DOHH2 (cell line): ENCODE data around the gene GARIN1A.
"Not testable (repeated sequence)": the region's sequence is repeated elsewhere in the genome, so short reads cannot be mapped to it uniquely, and the experiment has no call there.

Experiments used
- H3F3A ChIP-seq: fragments of 200-600 bp; sonication (generic), shearing (Covaris generic); 2 replicates; pipeline ENCODE4 v1.6.0; 2016; ENCODE audit warnings: antibody characterized with exemption, mild to moderate bottlenecking; ENCODE audit not compliant: control insufficient read depth, insufficient read depth
- H3K27ac ChIP-seq: fragments of 200-600 bp; sonication (generic); 2 replicates; pipeline ENCODE4 v1.5.1; 2014; ENCODE audit warnings: low read depth, mild to moderate bottlenecking, low read length, moderate library complexity
- H3K27me3 ChIP-seq: fragments of 200-600 bp; sonication (generic); 2 replicates; pipeline ENCODE4 v1.6.1; 2014; ENCODE audit warnings: mild to moderate bottlenecking, low read length, mixed read lengths; ENCODE audit not compliant: control insufficient read depth
- H3K36me3 ChIP-seq: fragments of 200-600 bp; sonication (generic); 2 replicates; pipeline ENCODE4 v1.6.1; 2014; ENCODE audit warnings: mild to moderate bottlenecking, low read length, moderate library complexity, mixed read lengths; ENCODE audit not compliant: control insufficient read depth
- H3K4me1 ChIP-seq: fragments of 200-600 bp; sonication (generic); 2 replicates; pipeline ENCODE4 v1.6.1; 2014; ENCODE audit warnings: mild to moderate bottlenecking, low read length, mixed read lengths; ENCODE audit not compliant: control insufficient read depth
- H3K4me2 ChIP-seq: fragments of 200-600 bp; sonication (generic); 2 replicates; pipeline ENCODE4 v1.6.0; 2014; ENCODE audit warnings: mild to moderate bottlenecking, low read length, moderate library complexity
- H3K4me3 ChIP-seq: fragments of 200-600 bp; sonication (generic); 2 replicates; pipeline ENCODE4 v1.5.1; 2014; ENCODE audit warnings: mild to moderate bottlenecking, low read length, mixed read lengths
- H3K79me2 ChIP-seq: fragments of 200-600 bp; sonication (generic); 2 replicates; pipeline ENCODE4 v1.6.1; 2014; ENCODE audit warnings: mild to moderate bottlenecking, low read length, mixed read lengths; ENCODE audit not compliant: control insufficient read depth
- H3K9me2 ChIP-seq: fragments of 200-600 bp; sonication (generic); replicated peaks from 2 replicates; pipeline ENCODE4 v1.6.1; 2014; ENCODE audit warnings: mild to moderate bottlenecking, low read length, mixed read lengths; ENCODE audit not compliant: control insufficient read depth
- H3K9me3 ChIP-seq: fragments of 200-600 bp; sonication (generic); 2 replicates; pipeline ENCODE4 v1.6.1; 2014; ENCODE audit warnings: antibody characterized with exemption, low read length, mixed read lengths; ENCODE audit not compliant: control insufficient read depth, insufficient read depth
- H4K20me1 ChIP-seq: fragments of 200-600 bp; sonication (generic); 2 replicates; pipeline ENCODE4 v1.6.0; 2014; ENCODE audit warnings: low read depth, mild to moderate bottlenecking, antibody characterized with exemption, low read length, moderate library complexity; ENCODE audit not compliant: control insufficient read depth, insufficient read depth
- CTCF ChIP-seq: fragments of 200-600 bp; sonication (generic); IDR thresholded peaks from one replicate; pipeline ENCODE4 v1.5.1; 2014; ENCODE audit warnings: antibody characterized with exemption, mild to moderate bottlenecking, low read depth, low read length; ENCODE audit not compliant: poor library complexity, severe bottlenecking
- EZH2phosphoT487 ChIP-seq: fragments of 200-600 bp; sonication (generic); IDR thresholded peaks from 2 replicates; pipeline ENCODE4 v1.6.1; 2017; ENCODE audit warnings: borderline replicate concordance, mild to moderate bottlenecking, antibody characterized with exemption, low read length, moderate library complexity, mixed read lengths

Gene GARIN1A

GRCh38 chr7:128676665-128677064, 4.6 kb downstream of the GARIN1A start:
- Histone ChIP-seq H3K9me2 (no peaks in the 10 kb centered on the region), H3K4me2 (no peak overlapping the region), H3K27me3 (no peaks in the 10 kb centered on the region), H3F3A (no peaks in the 10 kb centered on the region), H3K79me2 (no peaks in the 10 kb centered on the region), H4K20me1 (no peaks in the 10 kb centered on the region), H3K4me1 (0 out of 2 replicates have a peak, but pooled peaks cover 2% of the 10 kb centered on the region), H3K4me3 (no peak overlapping the region), H3K36me3 (no peaks in the 10 kb centered on the region), H3K27ac (no peak overlapping the region), H3K9me3 (no peaks in the 10 kb centered on the region)
- TF ChIP-seq CTCF (no peak), EZH2phosphoT487 (no peak)

GRCh38 chr7:128679920-128680319, 7.8 kb downstream of the GARIN1A start:
- TF ChIP-seq CTCF = no peak
- no peak for TF ChIP-seq EZH2phosphoT487
- Histone ChIP-seq H3K4me2 (no peak overlapping the region), H3F3A (no peaks in the 10 kb centered on the region), H3K79me2 (no peaks in the 10 kb centered on the region), H3K4me3 (no peak overlapping the region), H3K27ac (no peak overlapping the region), H3K27me3 (no peaks in the 10 kb centered on the region), H3K4me1 (no peaks in the 10 kb centered on the region), H3K9me3 (no peaks in the 10 kb centered on the region), H4K20me1 (no peaks in the 10 kb centered on the region), H3K36me3 (no peaks in the 10 kb centered on the region), H3K9me2 (no peaks in the 10 kb centered on the region)

GRCh38 chr7:128681794-128682537, 9.9 kb downstream of the GARIN1A start:
- no peak overlapping the region for H3K27ac ChIP-seq
- H3K79me2 ChIP-seq = no peaks in the 10 kb centered on the region
- H3K4me2 ChIP-seq = no peak overlapping the region
- no peaks in the 10 kb centered on the region for H3K27me3 ChIP-seq
- no peaks in the 10 kb centered on the region for H3K4me1 ChIP-seq
- H3K4me3 ChIP-seq = no peak overlapping the region
- H3F3A ChIP-seq = no peaks in the 10 kb centered on the region
- TF ChIP-seq EZH2phosphoT487 (no peak), CTCF (no peak)
- no peaks in the 10 kb centered on the region for H4K20me1 ChIP-seq
- no peaks in the 10 kb centered on the region for H3K9me3 ChIP-seq
- H3K36me3 ChIP-seq = no peaks in the 10 kb centered on the region
- H3K9me2 ChIP-seq = no peaks in the 10 kb centered on the region

- H3K4me2 ChIP-seq, H4K20me1 ChIP-seq, H3K9me3 ChIP-seq, H3K79me2 ChIP-seq, H3K9me2 ChIP-seq, H3K36me3 ChIP-seq, H3K27ac ChIP-seq, H3F3A ChIP-seq, H3K4me1 ChIP-seq, H3K27me3 ChIP-seq, H3K4me3 ChIP-seq: not testable (repeated sequence)
Measured at GRCh38 chr7:128683270-128683669, 11.2 kb downstream of the GARIN1A start.

GRCh38 chr7:128683738-128684137, 11.6 kb downstream of the GARIN1A start:
- H4K20me1 ChIP-seq, H3F3A ChIP-seq, H3K4me2 ChIP-seq, H3K27me3 ChIP-seq, H3K9me2 ChIP-seq, H3K9me3 ChIP-seq, H3K4me1 ChIP-seq, H3K4me3 ChIP-seq, H3K79me2 ChIP-seq, H3K27ac ChIP-seq, H3K36me3 ChIP-seq: not testable (repeated sequence)
